Muscle of leg (tissue), 11 donors: ENCODE measurements around the gene VPS16. TPM values are rescaled to one million over a fixed set of nuclear protein-coding genes. Genes with fewer than 3 reads are reported as not detected.

Experiments
- DNase-seq: peaks from one replicate; pipeline ENCODE4 v3.0.0; 2013
- H3K27ac ChIP-seq: one replicate; pipeline ENCODE4 v1.5.1; 2013; ENCODE audit warnings: mild to moderate bottlenecking, low read length, control low read depth
- H3K27me3 ChIP-seq: one replicate; pipeline ENCODE4 v1.6.1; 2013; ENCODE audit warnings: low read length; ENCODE audit not compliant: control insufficient read depth, insufficient read depth
- H3K36me3 ChIP-seq: one replicate; pipeline ENCODE4 v1.6.1; 2013; ENCODE audit warnings: low read length; ENCODE audit not compliant: control insufficient read depth, insufficient read depth
- H3K4me1 ChIP-seq: one replicate; pipeline ENCODE4 v1.6.1; 2013; ENCODE audit warnings: low read length; ENCODE audit not compliant: control insufficient read depth, insufficient read depth
- H3K4me3 ChIP-seq: one replicate; pipeline ENCODE4 v1.5.1; 2013; ENCODE audit warnings: low read length, control low read depth
- H3K9me3 ChIP-seq: replicated peaks from 2 replicates; pipeline ENCODE4 v1.6.1; 2013; ENCODE audit warnings: low read depth, low read length; ENCODE audit not compliant: control insufficient read depth
- WGBS: methylation state at CpG from one replicate; pipeline ENCODE4 v1.1.5; 2013; ENCODE audit warnings: missing lambda C conversion rate; ENCODE audit not compliant: insufficient coverage; 5-methylcytosine and 5-hydroxymethylcytosine counted together
- polyA plus RNA-seq, 8 donors: library from polyadenylated mRNA; unstranded; fragments of 120-200 nt; gene quantifications; one replicate each; pipeline versions ENCODE4 v1.2.1 to v1.2.3, GENCODE V29; 2013; ENCODE audit warnings: inconsistent platforms in 1 of 8, low replicate concordance in 1 of 8; ENCODE audit not compliant: insufficient read length in 8 of 8, insufficient read depth in 1 of 8
- total RNA-seq: library from RNA; stranded (reverse); fragments of 120-200 nt; gene quantifications from one replicate; pipeline ENCODE4 v1.2.4, GENCODE V29; 2013

The VPS16 gene
- total and polyA plus RNA-seq, 9 donors: 21.5 to 28.9 (median 23.7) TPM

DNA sequence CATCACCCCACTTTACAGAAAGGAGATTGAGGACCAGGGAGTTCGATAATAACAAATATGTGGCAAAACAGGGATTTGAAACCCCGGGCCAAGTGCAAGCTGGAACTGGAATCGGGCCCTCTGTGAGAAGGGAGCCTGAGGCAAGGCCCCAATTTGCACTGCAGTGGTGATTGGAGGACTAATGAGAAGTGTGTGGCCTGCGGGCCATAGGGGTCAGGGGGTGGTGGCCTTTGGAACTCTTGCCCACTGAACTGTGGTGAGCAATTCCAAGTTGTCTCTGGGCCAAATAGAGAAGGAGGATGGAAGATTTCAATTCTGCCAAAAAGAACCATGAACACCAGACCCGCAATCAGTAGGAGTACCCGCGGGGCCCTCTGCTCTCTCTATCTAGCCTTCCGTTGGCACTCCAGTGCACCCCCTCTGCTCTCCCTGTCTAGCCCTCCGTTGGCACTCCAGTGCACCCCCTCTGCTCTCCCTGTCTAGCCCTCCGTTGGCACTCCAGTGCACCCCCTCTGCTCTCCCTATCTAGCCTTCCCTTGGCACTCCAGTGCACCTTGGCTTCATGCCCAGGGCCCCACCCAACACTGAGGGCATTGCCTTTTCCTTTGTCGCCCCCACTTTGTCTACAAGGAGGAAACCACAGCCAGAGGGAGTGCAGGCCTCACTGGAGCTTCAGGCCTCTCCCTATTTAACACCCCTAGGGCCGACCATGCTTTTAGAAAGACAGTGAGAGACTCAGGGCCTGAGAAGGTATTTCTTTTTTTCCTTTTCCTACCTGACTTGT, 26.7 kb downstream of the VPS16 start:
- Histone ChIP-seq H3K9me3 (no peaks in the 10 kb centered on the region), H3K4me1 (peaks cover 20% of the 10 kb centered on the region), H3K27ac (no peak overlapping the region), H3K4me3 (no peak overlapping the region), H3K36me3 (peaks cover 38% of the 10 kb centered on the region), H3K27me3 (peaks cover 18% of the 10 kb centered on the region)
- 85% methylated on average over 8 of the region's 12 CpGs for WGBS
- DNase-seq: no peak

DNA sequence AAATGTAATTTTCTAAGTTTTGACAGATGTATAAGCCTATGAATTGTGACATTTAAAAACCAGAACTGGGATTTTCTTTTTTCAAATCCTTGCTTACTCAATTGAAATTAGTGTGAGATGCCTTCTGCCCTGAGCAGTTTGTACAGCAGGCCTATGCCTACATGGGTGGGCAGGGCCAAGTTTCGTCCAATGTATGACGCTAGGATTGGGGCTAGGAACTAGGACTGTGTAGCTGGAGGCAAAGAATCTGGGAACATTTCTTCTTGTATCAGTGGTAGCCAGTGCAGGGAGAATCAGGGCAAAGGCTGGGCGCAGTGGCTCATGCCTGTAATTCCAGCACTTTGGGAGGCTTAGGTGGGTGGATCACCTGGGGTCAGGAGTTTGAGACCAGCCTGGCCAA, 28.8 kb downstream of the VPS16 start:
- H3K4me3 ChIP-seq: no peak overlapping the region
- 85% methylated on average over 2 of the region's 3 CpGs for WGBS
- H3K27me3 ChIP-seq: peaks cover 26% of the 10 kb centered on the region
- H3K9me3 ChIP-seq: no peaks in the 10 kb centered on the region
- no peak overlapping the region for H3K27ac ChIP-seq
- peaks cover 30% of the 10 kb centered on the region for H3K4me1 ChIP-seq
- H3K36me3 ChIP-seq: peaks cover 27% of the 10 kb centered on the region
- no peak for DNase-seq

GRCh38 chr20:2871111-2871465, 30.5 kb downstream of the VPS16 start:
- Histone ChIP-seq H3K27me3 (peaks cover 26% of the 10 kb centered on the region), H3K36me3 (peaks cover 15% of the 10 kb centered on the region), H3K9me3 (no peaks in the 10 kb centered on the region), H3K27ac (peak overlapping the region; percentile 86), H3K4me1 (peaks cover 36% of the 10 kb centered on the region), H3K4me3 (no peak overlapping the region)
- no CpG with 5 or more reads among the region's 2 CpGs for WGBS
- DNase-seq: peak; percentile 85

DNA sequence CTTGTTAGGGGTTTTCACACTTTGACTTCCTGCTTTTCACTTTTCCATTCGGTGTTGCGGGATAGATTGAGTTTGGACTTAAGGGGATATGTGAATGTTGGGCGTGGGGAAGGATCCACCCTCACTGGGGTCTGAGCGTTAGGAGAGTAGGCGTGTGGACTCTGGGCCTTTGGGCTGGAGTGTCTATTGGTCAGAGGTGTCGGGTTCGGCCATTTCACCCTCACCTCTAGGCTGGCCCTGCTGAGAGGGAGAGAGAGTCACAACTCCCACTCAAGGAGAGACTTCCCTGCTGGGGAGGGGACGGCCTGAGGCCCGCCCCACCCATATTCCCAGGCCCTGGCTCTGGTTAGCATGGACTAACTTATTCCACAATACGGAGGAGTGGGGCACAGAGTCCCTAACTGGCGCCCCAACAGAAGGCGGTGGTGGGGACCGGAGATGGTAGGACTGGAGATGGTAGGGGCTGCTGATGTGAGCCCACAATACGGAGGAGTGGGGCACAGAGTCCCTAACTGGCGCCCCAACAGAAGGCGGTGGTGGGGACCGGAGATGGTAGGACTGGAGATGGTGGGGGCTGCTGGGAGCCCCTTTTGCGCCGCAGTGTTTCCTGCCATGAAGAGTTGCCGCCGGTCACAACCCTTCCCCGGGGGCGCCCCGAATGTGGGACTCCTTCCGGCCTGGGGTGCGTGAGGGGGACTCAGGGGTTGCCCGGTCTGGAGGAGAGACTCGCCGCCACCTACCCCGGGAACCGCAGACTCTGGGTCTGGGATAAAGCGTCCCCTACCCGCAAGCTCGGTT, 31.3 kb downstream of the VPS16 start:
- Histone ChIP-seq H3K36me3 (peaks cover 8% of the 10 kb centered on the region), H3K9me3 (no peaks in the 10 kb centered on the region), H3K27ac (peak overlapping the region; percentile 64), H3K4me1 (peaks cover 36% of the 10 kb centered on the region), H3K27me3 (peaks cover 26% of the 10 kb centered on the region), H3K4me3 (peak overlapping the region; percentile 69)
- peak; percentile 44 for DNase-seq
- 8% methylated on average over 26 of the region's 34 CpGs for WGBS

DNA sequence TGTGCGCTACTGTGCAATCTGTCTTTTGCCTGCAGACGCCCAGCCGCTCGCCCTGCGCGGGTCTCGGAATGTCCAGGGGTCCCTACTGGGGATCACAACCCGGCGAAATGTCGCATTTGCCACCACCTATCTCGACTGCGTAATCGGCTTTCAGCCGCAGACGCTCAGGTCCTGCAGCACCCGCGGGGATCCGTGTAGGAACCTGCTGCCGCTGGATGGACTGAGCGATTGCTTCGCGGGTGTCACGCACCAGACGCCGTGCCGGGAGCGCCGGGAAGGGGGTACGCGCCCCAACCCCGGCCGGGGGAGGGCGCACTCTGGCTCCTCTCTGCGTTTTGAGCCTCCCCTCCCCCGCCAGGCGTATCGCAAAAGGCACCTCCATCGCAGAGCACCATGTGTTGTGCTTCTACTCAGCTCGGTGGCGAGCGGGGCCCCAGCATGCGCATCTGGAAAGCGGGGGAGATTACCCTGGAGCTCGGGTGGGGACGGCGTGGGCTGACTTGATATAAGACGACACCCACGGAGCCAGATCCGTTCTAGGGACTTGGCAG, 32.0 kb downstream of the VPS16 start:
- Histone ChIP-seq H3K27me3 (peaks cover 26% of the 10 kb centered on the region), H3K27ac (peak overlapping the region; percentile 67), H3K9me3 (no peaks in the 10 kb centered on the region), H3K4me3 (peak overlapping the region; percentile 69), H3K36me3 (peaks cover 4% of the 10 kb centered on the region), H3K4me1 (peaks cover 36% of the 10 kb centered on the region)
- under 1% methylated on average over 47 of the region's 49 CpGs for WGBS
- peak; percentile 64 for DNase-seq

- Histone ChIP-seq H3K27ac (peak within 1 kb of the TSS; percentile 67), H3K9me3 (no peaks in the 10 kb centered on the region), H3K4me3 (peak within 1 kb of the TSS; percentile 93), H3K4me1 (peaks cover 36% of the 10 kb centered on the region), H3K36me3 (peaks cover 4% of the 10 kb centered on the region), H3K27me3 (peaks cover 26% of the 10 kb centered on the region)
- WGBS: under 1% methylated on average over 81 of the region's 83 CpGs
- peak; percentile 98 for DNase-seq
These were observed 32.6 kb downstream of the VPS16 start, which contains the start of gene PTPRA for GRCh38 chr20:2873010-2873746. Gene PTPRA, plus strand, starts transcription at chr20:2873481. Its CDS starts 90,797 bp downstream, at chr20:2964278.

DNA sequence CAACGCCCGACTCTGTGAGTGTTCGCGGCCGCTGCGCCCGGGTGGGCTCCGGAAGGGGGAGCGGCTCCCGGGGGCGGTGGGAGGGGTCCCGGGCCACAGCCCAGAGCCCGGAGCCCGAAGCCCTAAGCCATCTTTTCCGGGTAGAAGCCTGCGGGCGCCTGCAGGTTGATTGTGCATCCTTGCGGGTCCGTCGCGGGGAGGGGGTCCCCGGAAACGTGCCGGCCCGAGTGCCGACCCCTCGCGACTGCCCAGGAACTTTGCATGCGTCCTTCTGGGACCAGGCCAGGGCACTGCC, 33.1 kb downstream of the VPS16 start:
- Histone ChIP-seq H3K4me3 (peak overlapping the region; percentile 93), H3K9me3 (no peaks in the 10 kb centered on the region), H3K27ac (peak overlapping the region; percentile 40), H3K27me3 (peaks cover 26% of the 10 kb centered on the region), H3K36me3 (peaks cover 4% of the 10 kb centered on the region), H3K4me1 (peaks cover 36% of the 10 kb centered on the region)
- under 1% methylated on average over 29 of the region's 29 CpGs for WGBS
- peak; percentile 81 for DNase-seq

- Histone ChIP-seq H3K4me1 (peaks cover 42% of the 10 kb centered on the region), H3K9me3 (no peaks in the 10 kb centered on the region)
These were observed 33.9 kb downstream of the VPS16 start for GRCh38 chr20:2874456-2874855.

DNA sequence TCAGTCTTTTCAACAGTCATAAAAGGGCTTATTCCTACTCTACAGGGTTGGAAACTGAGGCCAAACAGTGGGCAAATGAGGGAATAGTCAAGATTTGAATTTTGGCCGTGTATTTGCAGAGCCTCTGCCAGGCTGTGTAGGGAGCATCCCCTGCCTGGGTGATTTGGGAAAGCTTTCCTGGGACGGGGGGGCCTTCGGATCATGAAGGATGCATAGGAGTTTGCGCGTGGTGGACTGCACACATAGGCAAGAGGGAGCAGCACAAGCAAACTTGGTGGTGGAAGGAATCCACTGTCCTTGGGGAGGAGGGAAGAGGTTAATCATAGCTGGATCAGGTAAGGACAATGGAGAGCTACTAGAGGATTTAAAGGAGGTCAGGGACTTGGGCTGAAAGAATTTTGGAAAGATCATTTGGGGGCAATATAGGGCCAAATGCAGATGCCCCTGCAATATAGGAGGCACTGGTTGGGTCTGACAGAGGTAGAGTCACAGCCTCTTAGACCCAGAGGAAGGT, 35.2 kb downstream of the VPS16 start:
- peaks cover 22% of the 10 kb centered on the region for H3K27me3 ChIP-seq
- H3K4me1 ChIP-seq: peaks cover 36% of the 10 kb centered on the region
- H3K36me3 ChIP-seq: peaks cover 4% of the 10 kb centered on the region
- H3K27ac ChIP-seq: no peak overlapping the region
- no peaks in the 10 kb centered on the region for H3K9me3 ChIP-seq
- DNase-seq: no peak
- no peak overlapping the region for H3K4me3 ChIP-seq
- 96% methylated on average over 5 of the region's 5 CpGs for WGBS

More at GRCh38 chr20:2874456-2874855, 33.9 kb downstream of the VPS16 start:
- H3K27ac ChIP-seq: no peak overlapping the region
- 26% methylated on average over 3 of the region's 7 CpGs for WGBS
- H3K36me3 ChIP-seq: peaks cover 4% of the 10 kb centered on the region
- H3K4me3 ChIP-seq: peak overlapping the region; percentile 93
- DNase-seq: peak; percentile 25
- H3K27me3 ChIP-seq: peaks cover 26% of the 10 kb centered on the region
